ENCODE measurements around the gene CDH6. TPM values are rescaled to one million over a fixed set of nuclear protein-coding genes. Genes with fewer than 3 reads are reported as not detected.
A peak's percentile ranks its signal among the peaks of the same experiment; 100 is the strongest.

The CDH6 gene
- total RNA-seq, 4 donors from 2014 or later: 0.13 to 2.5 (median 0.82) TPM

DNA sequence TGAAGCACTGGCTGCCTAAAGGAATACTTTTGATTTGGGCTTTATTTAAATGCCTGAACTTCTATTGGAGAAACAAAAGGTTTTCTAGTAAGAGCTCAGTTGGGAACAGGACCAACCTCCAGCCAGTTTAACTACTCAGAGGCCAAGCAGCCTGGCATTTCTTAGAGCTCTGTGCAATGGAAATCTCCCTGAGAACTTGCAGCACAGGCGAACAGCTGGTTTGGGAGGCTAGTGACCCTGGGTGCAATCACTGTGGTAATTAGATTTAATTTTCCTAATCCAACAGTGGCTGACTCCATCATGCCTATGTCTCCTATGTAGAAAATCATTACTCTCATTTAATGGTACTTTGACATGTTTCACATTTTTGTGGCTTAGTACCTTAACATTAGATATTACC lies 1.0 kb upstream of the CDH6 start:
- intact Hi-C loops (cut with DNase I; ENCODE audit: low total_unique reads): no loop called here
- no peak overlapping the region for H3K4me3 ChIP-seq (ENCODE audit: low read depth, poor library complexity, severe bottlenecking)
- no peak for DNase-seq (ENCODE audit: low spot score in 2 of 2)
- 76 to 82% methylated on average over 1 of the region's 1 CpG for WGBS, 2 donors
- TF ChIP-seq, protein P1, sequence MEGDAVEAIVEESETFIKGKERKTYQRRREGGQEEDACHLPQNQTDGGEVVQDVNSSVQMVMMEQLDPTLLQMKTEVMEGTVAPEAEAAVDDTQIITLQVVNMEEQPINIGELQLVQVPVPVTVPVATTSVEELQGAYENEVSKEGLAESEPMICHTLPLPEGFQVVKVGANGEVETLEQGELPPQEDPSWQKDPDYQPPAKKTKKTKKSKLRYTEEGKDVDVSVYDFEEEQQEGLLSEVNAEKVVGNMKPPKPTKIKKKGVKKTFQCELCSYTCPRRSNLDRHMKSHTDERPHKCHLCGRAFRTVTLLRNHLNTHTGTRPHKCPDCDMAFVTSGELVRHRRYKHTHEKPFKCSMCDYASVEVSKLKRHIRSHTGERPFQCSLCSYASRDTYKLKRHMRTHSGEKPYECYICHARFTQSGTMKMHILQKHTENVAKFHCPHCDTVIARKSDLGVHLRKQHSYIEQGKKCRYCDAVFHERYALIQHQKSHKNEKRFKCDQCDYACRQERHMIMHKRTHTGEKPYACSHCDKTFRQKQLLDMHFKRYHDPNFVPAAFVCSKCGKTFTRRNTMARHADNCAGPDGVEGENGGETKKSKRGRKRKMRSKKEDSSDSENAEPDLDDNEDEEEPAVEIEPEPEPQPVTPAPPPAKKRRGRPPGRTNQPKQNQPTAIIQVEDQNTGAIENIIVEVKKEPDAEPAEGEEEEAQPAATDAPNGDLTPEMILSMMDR (IDR thresholded peaks at IDR 0.05): no peak
- TF ChIP-seq POLR2A (IDR thresholded peaks at IDR 0.05): no peak

DNA sequence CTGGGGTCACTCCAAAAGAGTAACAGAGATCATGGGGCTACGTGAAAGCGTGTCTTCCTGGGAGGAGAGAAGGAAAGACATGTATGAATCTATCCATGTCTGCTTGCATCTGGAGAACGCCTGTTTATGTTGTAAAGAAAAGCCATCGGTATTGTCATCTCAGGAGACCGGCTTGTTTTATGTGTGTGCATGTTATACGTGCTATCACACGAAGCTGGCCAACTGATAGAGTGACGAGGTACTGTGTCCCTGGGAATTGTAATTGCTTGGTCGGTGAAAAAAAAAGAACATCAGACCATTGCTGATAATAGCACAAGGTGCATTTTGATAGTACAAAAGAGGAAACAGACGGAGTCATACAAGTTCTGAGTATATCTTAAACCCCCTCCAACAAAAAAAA lies 370 bp upstream of the CDH6 start:
- no peak for DNase-seq (ENCODE audit: low spot score in 2 of 2)
- intact Hi-C loops (cut with DNase I; ENCODE audit: low total_unique reads): no loop called here
- WGBS, 2 donors: 19 to 25% methylated on average over 10 of the region's 10 CpGs
- H3K4me3 ChIP-seq (ENCODE audit: low read depth, poor library complexity, severe bottlenecking): no peak overlapping the region
- TF ChIP-seq, protein P1 (IDR thresholded peaks at IDR 0.05): no peak
- no peak for TF ChIP-seq POLR2A (IDR thresholded peaks at IDR 0.05)

DNA sequence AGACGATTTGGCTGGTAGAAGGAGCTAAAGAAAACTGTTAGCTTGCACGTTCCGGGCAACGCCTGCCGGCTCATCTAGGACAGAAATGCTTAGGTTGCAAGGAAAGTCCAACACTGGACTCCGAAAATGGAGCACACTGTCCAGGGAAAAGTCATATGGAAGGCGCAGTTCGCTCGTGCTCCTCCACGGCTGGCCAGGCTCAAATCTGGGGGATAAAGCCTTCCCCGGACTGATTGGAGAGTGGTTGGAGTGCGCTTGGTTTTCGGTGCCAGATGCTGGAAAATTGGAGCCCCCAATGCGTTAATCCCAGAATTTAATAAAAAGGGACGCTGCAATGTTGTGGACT lies 955 bp downstream of the CDH6 start:
- TF ChIP-seq, protein P1 (IDR thresholded peaks at IDR 0.05): no peak
- no peak for TF ChIP-seq POLR2A (IDR thresholded peaks at IDR 0.05)
- no peak for DNase-seq (ENCODE audit: low spot score in 2 of 2)
- 4 to 6% methylated on average over 15 of the region's 15 CpGs for WGBS, 2 donors
- H3K4me3 ChIP-seq (ENCODE audit: low read depth, poor library complexity, severe bottlenecking): peak overlapping the region; percentile 12
- intact Hi-C loops (cut with DNase I; ENCODE audit: low total_unique reads): no loop called here

DNA sequence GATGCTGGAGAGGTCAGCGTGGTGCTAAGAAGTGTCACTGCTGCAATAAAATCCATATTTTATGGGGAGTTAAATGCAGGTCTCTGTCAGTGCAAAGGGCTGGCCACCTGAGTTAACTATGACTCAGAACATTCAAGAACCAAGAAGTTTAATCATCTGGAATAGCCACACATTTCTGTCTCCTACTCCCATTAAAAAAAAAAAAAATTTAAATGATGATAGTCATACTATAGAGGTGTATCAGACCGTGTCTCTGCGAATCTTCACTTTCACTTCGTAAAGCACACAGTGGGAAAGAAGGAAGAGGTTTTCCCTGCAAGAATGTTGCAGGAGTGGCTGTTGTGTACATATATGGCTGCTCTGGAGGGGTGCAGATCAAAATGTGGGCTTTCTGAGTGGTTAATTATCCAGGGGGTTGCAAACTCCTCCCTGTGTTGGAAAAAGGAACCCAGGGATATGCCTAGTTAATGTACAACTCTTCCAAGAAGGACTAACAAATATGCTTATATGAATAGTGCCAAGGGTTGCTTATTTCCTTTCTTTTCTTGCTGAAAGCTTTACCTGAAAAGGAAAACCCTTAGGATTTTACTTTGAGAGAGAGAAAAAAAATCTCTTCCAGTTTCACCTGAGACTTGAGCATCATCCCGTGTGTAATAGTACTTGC lies 1.5 kb downstream of the CDH6 start:
- intact Hi-C loops (cut with DNase I; ENCODE audit: low total_unique reads): no loop called here
- TF ChIP-seq, protein P1 (IDR thresholded peaks at IDR 0.05): no peak
- TF ChIP-seq POLR2A (IDR thresholded peaks at IDR 0.05): no peak
- WGBS, 2 donors: 25 to 28% methylated on average over 5 of the region's 5 CpGs
- no peak overlapping the region for H3K4me3 ChIP-seq (ENCODE audit: low read depth, poor library complexity, severe bottlenecking)
- DNase-seq (ENCODE audit: low spot score in 2 of 2): no peak

DNA sequence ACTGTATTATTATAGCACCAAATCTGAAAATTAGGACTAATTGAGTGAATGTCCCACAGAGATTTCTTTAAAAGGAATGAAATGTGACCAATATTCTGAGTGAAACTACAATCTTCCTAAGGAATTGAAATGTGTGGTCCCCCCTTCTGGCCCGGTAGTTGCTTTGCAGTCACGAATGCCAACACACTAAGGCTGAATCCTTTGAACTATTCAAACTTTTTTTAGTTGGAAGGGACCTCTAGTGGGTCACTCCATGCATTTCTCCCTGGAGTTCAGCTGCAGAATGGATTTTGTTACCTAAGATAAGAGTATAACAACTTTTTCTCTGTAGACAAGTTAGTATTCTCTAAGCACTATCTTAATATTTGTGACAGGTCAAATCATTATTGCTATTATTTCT lies 2.8 kb downstream of the CDH6 start:
- intact Hi-C loops (cut with DNase I; ENCODE audit: low total_unique reads): no loop called here
- WGBS, 2 donors: 31 to 55% methylated on average over 2 of the region's 2 CpGs
- H3K4me3 ChIP-seq (ENCODE audit: low read depth, poor library complexity, severe bottlenecking): no peak overlapping the region
- TF ChIP-seq, protein P1 (IDR thresholded peaks at IDR 0.05): no peak
- no peak for TF ChIP-seq POLR2A (IDR thresholded peaks at IDR 0.05)
- DNase-seq (ENCODE audit: low spot score in 2 of 2): no peak

DNA sequence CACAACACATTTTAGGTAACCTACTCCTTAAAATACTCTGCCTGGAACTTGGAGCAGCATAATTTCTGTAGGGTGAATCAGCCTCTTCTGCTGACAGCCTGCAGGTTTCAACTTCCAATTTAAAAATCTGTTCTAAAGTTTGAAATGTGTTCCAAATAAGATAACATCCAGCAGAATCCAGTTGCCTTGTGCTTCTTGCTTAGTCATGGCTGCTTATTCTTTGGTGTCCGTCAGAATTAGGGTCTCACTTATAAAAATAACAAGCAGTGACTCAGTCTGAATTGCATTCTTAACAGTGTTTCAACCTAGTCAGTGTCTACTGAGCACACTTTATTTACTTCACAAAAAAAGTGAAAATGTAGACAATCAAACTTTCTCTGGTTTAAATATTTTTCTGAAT lies 3.7 kb downstream of the CDH6 start:
- TF ChIP-seq, protein P1 (IDR thresholded peaks at IDR 0.05): no peak
- no peak for TF ChIP-seq POLR2A (IDR thresholded peaks at IDR 0.05)
- no peak for DNase-seq (ENCODE audit: low spot score in 2 of 2)
- no peak overlapping the region for H3K4me3 ChIP-seq (ENCODE audit: low read depth, poor library complexity, severe bottlenecking)
- 30 to 36% methylated on average over 1 of the region's 1 CpG for WGBS, 2 donors
- intact Hi-C loops (cut with DNase I; ENCODE audit: low total_unique reads): no loop called here

All from lower leg skin (tissue), 4 donors.